DMS153 (cell line): Measurements from ENCODE around the gene EGF.
"Not testable (repeated sequence)": the region's sequence is repeated elsewhere in the genome, so short reads cannot be mapped to it uniquely, and the experiment has no call there.

ENCODE experiments used
- DNase-seq: peaks from one replicate; lab custom pipeline; 2025; lab: John Stamatoyannopoulos, UW

Gene EGF

GRCh38 chr4:109915385-109916026, 2.8 kb downstream of the EGF start:
- DNase-seq: no peak

GRCh38 chr4:109916027-109916409, 3.3 kb downstream of the EGF start:
- no peak for DNase-seq

GRCh38 chr4:109921384-109921808, 8.7 kb downstream of the EGF start:
- no peak for DNase-seq

- no peak for DNase-seq
Measured at GRCh38 chr4:109925396-109925795, 12.7 kb downstream of the EGF start.

- no peak for DNase-seq
Measured at GRCh38 chr4:109928327-109929045, 15.8 kb downstream of the EGF start.

GRCh38 chr4:109930464-109930863, 17.8 kb downstream of the EGF start:
- DNase-seq: no peak

- DNase-seq: no peak
Measured at GRCh38 chr4:109930872-109931271, 18.2 kb downstream of the EGF start.

GRCh38 chr4:109931318-109931717, 18.6 kb downstream of the EGF start:
- no peak for DNase-seq

- DNase-seq: not testable (repeated sequence)
Measured at GRCh38 chr4:109937352-109937751, 24.7 kb downstream of the EGF start.

- no peak for DNase-seq
Measured at GRCh38 chr4:109939190-109939589, 26.5 kb downstream of the EGF start.

- DNase-seq: no peak
Measured at GRCh38 chr4:109942292-109942926, 29.7 kb downstream of the EGF start.

- no peak for DNase-seq
Measured at GRCh38 chr4:109943745-109944144, 31.1 kb downstream of the EGF start.

- no peak for DNase-seq
Measured at GRCh38 chr4:109944591-109944990, 31.9 kb downstream of the EGF start.

- no peak for DNase-seq
Measured at GRCh38 chr4:109945056-109945455, 32.4 kb downstream of the EGF start.

- DNase-seq: no peak
Measured at GRCh38 chr4:109946120-109946519, 33.4 kb downstream of the EGF start.

- no peak for DNase-seq
Measured at GRCh38 chr4:109947457-109947856, 34.8 kb downstream of the EGF start.

- no peak for DNase-seq
Measured at GRCh38 chr4:109947918-109948317, 35.2 kb downstream of the EGF start.

GRCh38 chr4:109949099-109949718, 36.5 kb downstream of the EGF start:
- DNase-seq: not testable (repeated sequence)

GRCh38 chr4:109952612-109953011, 39.9 kb downstream of the EGF start:
- DNase-seq: no peak

- DNase-seq: no peak
Measured at GRCh38 chr4:109953556-109953955, 40.9 kb downstream of the EGF start.

- no peak for DNase-seq
Measured at GRCh38 chr4:109955146-109955545, 42.5 kb downstream of the EGF start.

- DNase-seq: no peak
Measured at GRCh38 chr4:109957227-109957626, 44.5 kb downstream of the EGF start.

- no peak for DNase-seq
Measured at GRCh38 chr4:109959195-109959594, 46.5 kb downstream of the EGF start.
